SIG-M5 treated with dmso at 0.1 percent for 504 hours (cell line): Measurements from ENCODE around the gene ZEB2.

Experiments used
- DNase-seq: peaks from one replicate; lab custom pipeline; 2025; ENCODE audit not compliant: unreplicated experiment; lab: John Stamatoyannopoulos, UW

ZEB2 gene

GRCh38 chr2:144519934-144520731, at the start of gene ZEB2:
Gene ZEB2 (minus strand): TSS chr2:144520119. CDS start chr2:144517350, 2,769 bp downstream.
- peak; percentile 97 for DNase-seq

GRCh38 chr2:144567745-144568144, 47.8 kb upstream of the ZEB2 start:
- DNase-seq = no peak

GRCh38 chr2:144566448-144566847, 46.5 kb upstream of the ZEB2 start:
- DNase-seq = no peak

- DNase-seq = peak; percentile 66
Measured at GRCh38 chr2:144560251-144560650, 40.3 kb upstream of the ZEB2 start.

GRCh38 chr2:144559681-144560080, 39.8 kb upstream of the ZEB2 start:
- no peak for DNase-seq

- no peak for DNase-seq
Measured at GRCh38 chr2:144559242-144559641, 39.3 kb upstream of the ZEB2 start.

- no peak for DNase-seq
Measured at GRCh38 chr2:144554492-144555210, 34.7 kb upstream of the ZEB2 start.

GRCh38 chr2:144553379-144553778, 33.5 kb upstream of the ZEB2 start:
- DNase-seq = no peak

GRCh38 chr2:144552821-144553220, 32.9 kb upstream of the ZEB2 start:
- DNase-seq = no peak

GRCh38 chr2:144550911-144551310, 31.0 kb upstream of the ZEB2 start:
- no peak for DNase-seq

- DNase-seq = no peak
Measured at GRCh38 chr2:144550084-144550483, 30.2 kb upstream of the ZEB2 start.

GRCh38 chr2:144548532-144549191, 28.7 kb upstream of the ZEB2 start:
- DNase-seq = peak; percentile 46

- no peak for DNase-seq
Measured at GRCh38 chr2:144548088-144548487, 28.2 kb upstream of the ZEB2 start.

- DNase-seq = no peak
Measured at GRCh38 chr2:144547494-144547893, 27.6 kb upstream of the ZEB2 start.

GRCh38 chr2:144546933-144547332, 27.0 kb upstream of the ZEB2 start:
- no peak for DNase-seq

- DNase-seq = no peak
Measured at GRCh38 chr2:144545787-144546186, 25.9 kb upstream of the ZEB2 start.

- DNase-seq = no peak
Measured at GRCh38 chr2:144544053-144544452, 24.1 kb upstream of the ZEB2 start.

GRCh38 chr2:144541396-144541795, 21.5 kb upstream of the ZEB2 start:
- no peak for DNase-seq

GRCh38 chr2:144539289-144539782, 19.4 kb upstream of the ZEB2 start:
- DNase-seq = no peak

GRCh38 chr2:144535300-144535699, 15.4 kb upstream of the ZEB2 start:
- DNase-seq = no peak

- DNase-seq = no peak
Measured at GRCh38 chr2:144533221-144533620, 13.3 kb upstream of the ZEB2 start.

GRCh38 chr2:144530596-144530995, 10.7 kb upstream of the ZEB2 start:
- DNase-seq = no peak
